Activated naive CD4-positive, alpha-beta T cell treated with anti-CD3 and anti-CD28 coated beads, Interleukin-2, amount 50 U/mL, for 24 hours (primary cell): Measurements from ENCODE around the gene STPG2.

Experiments used
- H3K27ac Mint-ChIP-seq: one replicate; pipeline ENCODE4 v1.8.0; 2021; ENCODE audit warnings: mild to moderate bottlenecking, mixed read lengths
- H3K27me3 Mint-ChIP-seq: one replicate; pipeline ENCODE4 v1.8.0; 2021; ENCODE audit warnings: mixed read lengths
- H3K36me3 Mint-ChIP-seq: one replicate; pipeline ENCODE4 v1.8.0; 2021; ENCODE audit warnings: mixed read lengths
- H3K4me1 Mint-ChIP-seq: one replicate; pipeline ENCODE4 v1.8.0; 2021; ENCODE audit warnings: mixed read lengths
- H3K4me3 Mint-ChIP-seq: one replicate; pipeline ENCODE4 v1.8.0; 2021; ENCODE audit warnings: mild to moderate bottlenecking, mixed read lengths
- H3K9me3 Mint-ChIP-seq: one replicate; pipeline ENCODE4 v1.8.0; 2021; ENCODE audit warnings: mixed read lengths

STPG2 gene

GRCh38 chr4:97841512-97841911 is 301.8 kb downstream of the STPG2 start:
- Mint-ChIP-seq H3K27ac (no peak overlapping the region), H3K27me3 (no peaks in the 10 kb centered on the region), H3K4me3 (no peak overlapping the region), H3K9me3 (peaks cover 13% of the 10 kb centered on the region), H3K4me1 (no peaks in the 10 kb centered on the region), H3K36me3 (peaks cover 2% of the 10 kb centered on the region)

- H3K36me3 Mint-ChIP-seq, result no peaks in the 10 kb centered on the region
- H3K27ac Mint-ChIP-seq, result no peak overlapping the region
- no peaks in the 10 kb centered on the region for H3K9me3 Mint-ChIP-seq
- H3K27me3 Mint-ChIP-seq, result no peaks in the 10 kb centered on the region
- no peak overlapping the region for H3K4me3 Mint-ChIP-seq
- H3K4me1 Mint-ChIP-seq, result no peaks in the 10 kb centered on the region
Measured at GRCh38 chr4:97836662-97837061, 306.6 kb downstream of the STPG2 start.

- no peak overlapping the region for H3K27ac Mint-ChIP-seq
- peaks cover 5% of the 10 kb centered on the region for H3K9me3 Mint-ChIP-seq
- H3K4me1 Mint-ChIP-seq, result no peaks in the 10 kb centered on the region
- no peak overlapping the region for H3K4me3 Mint-ChIP-seq
- H3K27me3 Mint-ChIP-seq, result no peaks in the 10 kb centered on the region
- H3K36me3 Mint-ChIP-seq, result no peaks in the 10 kb centered on the region
Measured at GRCh38 chr4:97828646-97829045, 314.6 kb downstream of the STPG2 start.

GRCh38 chr4:97819294-97819693 is 324.0 kb downstream of the STPG2 start:
- no peak overlapping the region for H3K4me3 Mint-ChIP-seq
- no peaks in the 10 kb centered on the region for H3K27me3 Mint-ChIP-seq
- no peaks in the 10 kb centered on the region for H3K4me1 Mint-ChIP-seq
- peaks cover 5% of the 10 kb centered on the region for H3K9me3 Mint-ChIP-seq
- H3K27ac Mint-ChIP-seq, result no peak overlapping the region
- H3K36me3 Mint-ChIP-seq, result no peaks in the 10 kb centered on the region

GRCh38 chr4:97812768-97813167 is 330.5 kb downstream of the STPG2 start:
- H3K36me3 Mint-ChIP-seq, result no peaks in the 10 kb centered on the region
- H3K27me3 Mint-ChIP-seq, result no peaks in the 10 kb centered on the region

DNA sequence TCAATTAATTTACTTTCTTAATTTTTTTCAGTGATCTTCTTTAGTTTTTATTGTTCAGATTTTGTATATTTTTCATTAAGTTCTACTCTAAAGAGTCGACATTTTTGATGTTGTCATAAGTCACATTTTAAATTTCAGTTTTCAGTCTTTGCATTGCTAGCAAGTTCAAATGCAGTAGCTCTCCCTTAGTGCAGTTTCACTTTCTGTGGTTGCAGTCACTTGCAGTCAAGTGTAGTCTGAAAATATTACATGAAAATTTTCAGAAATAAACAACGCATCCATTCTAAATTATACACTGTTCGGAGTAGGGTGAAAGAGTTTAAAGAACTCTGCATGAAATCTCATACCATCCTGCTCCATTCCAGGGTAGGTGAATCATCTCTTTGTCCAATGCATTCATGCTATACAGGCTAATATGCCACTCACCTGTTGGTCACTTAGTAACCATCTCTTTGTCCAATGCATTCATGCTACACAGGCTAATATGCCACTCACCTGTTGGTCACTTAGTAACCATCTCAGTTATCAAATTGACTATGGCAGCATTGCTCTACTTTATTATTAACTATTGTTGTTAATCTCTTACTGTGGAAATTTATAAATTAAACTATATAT is 356.9 kb downstream of the STPG2 start:
- no peak overlapping the region for H3K27ac Mint-ChIP-seq
- no peaks in the 10 kb centered on the region for H3K27me3 Mint-ChIP-seq
- H3K4me1 Mint-ChIP-seq, result no peaks in the 10 kb centered on the region
- H3K4me3 Mint-ChIP-seq, result no peak overlapping the region
- peaks cover 17% of the 10 kb centered on the region for H3K9me3 Mint-ChIP-seq
- H3K36me3 Mint-ChIP-seq, result no peaks in the 10 kb centered on the region

More at GRCh38 chr4:97812768-97813167, 330.5 kb downstream of the STPG2 start:
- no peaks in the 10 kb centered on the region for H3K4me1 Mint-ChIP-seq
- no peak overlapping the region for H3K4me3 Mint-ChIP-seq
- H3K9me3 Mint-ChIP-seq, result peaks cover 5% of the 10 kb centered on the region
- H3K27ac Mint-ChIP-seq, result no peak overlapping the region

DNA sequence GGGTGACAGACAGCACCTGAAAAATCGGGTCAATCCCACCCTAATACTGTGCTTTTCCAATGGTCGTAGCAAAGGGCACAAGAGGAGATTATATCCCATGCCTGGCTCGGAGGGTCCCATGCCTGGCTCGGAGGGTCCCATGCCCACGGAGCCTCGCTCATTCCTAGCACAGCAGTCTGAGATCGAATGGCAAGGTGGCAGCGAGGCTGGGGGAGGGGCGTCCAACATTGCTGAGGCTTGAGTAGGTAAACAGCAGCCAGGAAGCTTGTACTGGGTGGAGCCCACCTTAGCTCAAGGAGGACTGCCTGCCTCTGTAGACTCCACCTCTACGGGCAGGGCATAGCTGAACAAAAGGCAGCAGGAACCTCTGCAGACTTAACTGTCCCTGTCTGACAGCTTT is 365.1 kb downstream of the STPG2 start:
- H3K27ac Mint-ChIP-seq, result no peak overlapping the region
- peaks cover 4% of the 10 kb centered on the region for H3K9me3 Mint-ChIP-seq
- no peaks in the 10 kb centered on the region for H3K4me1 Mint-ChIP-seq
- no peaks in the 10 kb centered on the region for H3K36me3 Mint-ChIP-seq
- H3K4me3 Mint-ChIP-seq, result no peak overlapping the region
- no peaks in the 10 kb centered on the region for H3K27me3 Mint-ChIP-seq

DNA sequence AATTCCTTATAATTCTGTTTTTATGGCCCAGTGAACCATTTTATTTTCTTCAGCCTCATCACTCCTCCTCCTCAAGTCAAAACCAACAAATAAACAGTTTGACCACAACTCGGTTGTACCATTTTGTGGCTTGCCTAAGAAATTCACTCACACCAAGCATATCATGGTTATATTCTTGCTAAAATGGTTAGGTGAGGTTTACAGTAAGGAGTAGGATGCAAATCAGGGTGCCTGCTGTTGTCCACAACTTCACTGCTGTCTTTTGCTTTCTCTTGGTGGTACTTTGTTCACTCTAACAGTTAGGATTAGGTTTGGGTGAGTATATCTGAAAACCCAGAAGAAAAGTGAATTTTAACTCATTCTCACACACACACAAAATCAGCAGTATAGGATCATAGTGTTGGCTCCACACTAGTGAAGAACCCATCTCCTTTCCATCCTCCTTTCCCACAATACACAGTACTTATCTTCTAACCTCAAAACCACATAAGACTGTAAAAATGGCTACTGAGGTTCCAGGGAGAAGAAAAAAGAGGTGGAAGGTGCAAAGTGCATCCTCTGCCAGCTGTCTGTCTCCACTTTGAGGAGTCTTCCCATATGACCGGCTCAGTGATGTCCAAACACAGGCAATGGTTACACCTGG is 368.8 kb downstream of the STPG2 start:
- no peak overlapping the region for H3K27ac Mint-ChIP-seq
- no peak overlapping the region for H3K4me3 Mint-ChIP-seq
- H3K27me3 Mint-ChIP-seq, result no peaks in the 10 kb centered on the region
- H3K36me3 Mint-ChIP-seq, result no peaks in the 10 kb centered on the region
- H3K9me3 Mint-ChIP-seq, result no peaks in the 10 kb centered on the region
- no peaks in the 10 kb centered on the region for H3K4me1 Mint-ChIP-seq

DNA sequence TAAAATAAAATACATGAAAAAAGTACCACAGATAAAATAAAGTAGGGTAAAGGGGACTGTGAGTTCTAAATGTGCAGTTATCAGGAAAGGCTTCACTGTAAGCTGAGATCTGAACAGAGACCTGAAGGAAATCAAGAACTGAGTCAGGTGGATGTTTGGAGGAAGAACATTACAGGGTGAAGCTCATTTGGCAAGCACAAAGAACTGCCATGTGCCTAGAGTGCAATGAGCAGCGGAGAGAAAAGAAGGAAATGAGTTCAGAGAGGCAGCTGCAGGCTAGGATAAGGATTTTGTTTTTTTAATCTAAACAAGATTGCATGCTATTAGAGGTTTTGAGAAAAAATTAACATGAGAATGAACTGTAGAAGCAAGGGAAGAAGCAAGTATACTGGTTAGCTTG is 373.1 kb downstream of the STPG2 start:
- no peaks in the 10 kb centered on the region for H3K27me3 Mint-ChIP-seq
- H3K36me3 Mint-ChIP-seq, result no peaks in the 10 kb centered on the region
- no peaks in the 10 kb centered on the region for H3K9me3 Mint-ChIP-seq
- H3K4me1 Mint-ChIP-seq, result no peaks in the 10 kb centered on the region
- H3K27ac Mint-ChIP-seq, result no peak overlapping the region
- H3K4me3 Mint-ChIP-seq, result no peak overlapping the region

- H3K4me3 Mint-ChIP-seq, result no peak overlapping the region
- no peaks in the 10 kb centered on the region for H3K27me3 Mint-ChIP-seq
- H3K36me3 Mint-ChIP-seq, result no peaks in the 10 kb centered on the region
- no peak overlapping the region for H3K27ac Mint-ChIP-seq
- no peaks in the 10 kb centered on the region for H3K4me1 Mint-ChIP-seq
- H3K9me3 Mint-ChIP-seq, result peaks cover under 1% of the 10 kb centered on the region
Measured at GRCh38 chr4:97762115-97762512, 381.2 kb downstream of the STPG2 start.

- Mint-ChIP-seq H3K27me3 (no peaks in the 10 kb centered on the region), H3K36me3 (no peaks in the 10 kb centered on the region), H3K4me3 (no peak overlapping the region), H3K9me3 (peaks cover 5% of the 10 kb centered on the region), H3K27ac (no peak overlapping the region), H3K4me1 (no peaks in the 10 kb centered on the region)
Measured at GRCh38 chr4:97761445-97762114, 381.7 kb downstream of the STPG2 start.

DNA sequence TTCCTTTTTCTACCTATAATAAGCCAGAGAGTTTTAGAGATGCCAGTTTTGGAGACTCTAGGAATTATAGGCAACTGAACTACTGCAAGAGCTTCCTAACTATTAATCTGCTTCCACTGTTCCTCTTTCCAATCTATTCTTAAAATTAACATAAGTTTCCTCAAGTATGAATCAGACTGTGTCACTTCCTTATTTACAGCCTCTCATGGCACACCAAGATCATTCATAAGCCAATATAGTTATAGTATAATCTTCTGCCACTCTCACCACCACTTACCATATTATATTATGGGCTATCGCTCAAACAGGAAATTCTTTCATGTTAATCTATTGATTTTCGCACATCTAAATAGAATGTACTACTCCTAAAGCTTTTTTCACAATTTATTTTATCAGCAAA is 383.5 kb downstream of the STPG2 start:
- no peaks in the 10 kb centered on the region for H3K36me3 Mint-ChIP-seq
- H3K4me3 Mint-ChIP-seq, result no peak overlapping the region
- H3K27me3 Mint-ChIP-seq, result no peaks in the 10 kb centered on the region
- H3K27ac Mint-ChIP-seq, result no peak overlapping the region
- peaks cover 5% of the 10 kb centered on the region for H3K9me3 Mint-ChIP-seq
- no peaks in the 10 kb centered on the region for H3K4me1 Mint-ChIP-seq

DNA sequence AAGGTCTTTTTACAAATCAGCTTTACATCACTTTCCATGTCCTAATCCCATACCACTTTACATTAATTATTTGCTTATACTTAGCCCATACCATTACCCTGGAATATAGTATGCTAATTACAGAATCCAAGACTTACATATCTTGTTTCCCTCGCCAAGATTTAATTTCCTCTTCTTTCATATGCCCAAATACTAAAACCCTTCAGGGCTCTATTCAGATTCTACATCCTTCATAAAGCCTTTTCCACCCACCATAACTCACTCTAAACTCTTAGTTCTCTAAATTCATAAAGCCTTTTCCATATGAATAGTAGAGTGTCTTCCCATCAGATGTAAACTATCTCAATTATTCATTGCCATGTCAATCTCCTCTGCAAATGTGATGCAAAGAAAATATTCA is 390.7 kb downstream of the STPG2 start:
- Mint-ChIP-seq H3K4me1 (no peaks in the 10 kb centered on the region), H3K4me3 (no peak overlapping the region), H3K9me3 (peaks cover 5% of the 10 kb centered on the region), H3K27me3 (no peaks in the 10 kb centered on the region), H3K27ac (no peak overlapping the region), H3K36me3 (no peaks in the 10 kb centered on the region)

GRCh38 chr4:97747945-97748344 is 395.3 kb downstream of the STPG2 start:
- peaks cover under 1% of the 10 kb centered on the region for H3K9me3 Mint-ChIP-seq
- H3K36me3 Mint-ChIP-seq, result no peaks in the 10 kb centered on the region
- no peaks in the 10 kb centered on the region for H3K4me1 Mint-ChIP-seq
- no peak overlapping the region for H3K27ac Mint-ChIP-seq
- H3K27me3 Mint-ChIP-seq, result no peaks in the 10 kb centered on the region
- H3K4me3 Mint-ChIP-seq, result no peak overlapping the region

- H3K36me3 Mint-ChIP-seq, result no peaks in the 10 kb centered on the region
- H3K27ac Mint-ChIP-seq, result no peak overlapping the region
- H3K27me3 Mint-ChIP-seq, result no peaks in the 10 kb centered on the region
- H3K4me1 Mint-ChIP-seq, result no peaks in the 10 kb centered on the region
- H3K4me3 Mint-ChIP-seq, result no peak overlapping the region
- H3K9me3 Mint-ChIP-seq, result no peaks in the 10 kb centered on the region
Measured at GRCh38 chr4:97720869-97721432, 422.3 kb downstream of the STPG2 start.

DNA sequence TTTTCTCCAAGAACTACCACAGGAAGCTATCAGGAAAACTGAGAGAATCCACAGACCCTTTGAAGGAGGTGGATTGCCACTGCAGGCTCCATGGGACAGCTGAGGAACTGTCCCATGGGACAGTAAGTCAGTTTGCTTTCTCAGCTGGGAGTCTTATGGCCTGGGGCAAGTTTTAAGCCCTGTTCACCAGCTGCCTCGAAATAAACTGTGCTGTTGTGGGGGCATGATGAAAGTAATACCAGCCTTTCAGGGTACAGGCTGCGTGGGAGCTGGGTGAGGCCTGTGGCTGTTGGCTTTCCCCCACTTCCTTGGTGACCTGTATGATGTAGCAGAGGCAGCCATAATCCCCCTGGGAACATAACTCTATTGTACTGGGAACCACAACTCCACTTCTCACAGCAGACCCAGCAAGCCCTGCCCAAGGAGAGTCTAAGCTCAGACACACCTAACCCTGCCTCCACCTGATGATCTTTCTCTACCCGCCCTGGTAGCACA is 452.1 kb downstream of the STPG2 start:
- Mint-ChIP-seq H3K4me1 (no peaks in the 10 kb centered on the region), H3K4me3 (no peak overlapping the region), H3K27me3 (no peaks in the 10 kb centered on the region), H3K27ac (no peak overlapping the region), H3K36me3 (no peaks in the 10 kb centered on the region), H3K9me3 (peaks cover 14% of the 10 kb centered on the region)
